ENCODE data around the gene CCDC171.

The CCDC171 gene

GRCh38 chr9:15738011-15738410, 185.2 kb downstream of the CCDC171 start:
- Histone ChIP-seq H3K36me3 (replicated peaks; ENCODE audit: low read depth, low read length) (no peaks in the 10 kb centered on the region), H3K9ac (ENCODE audit: low read length) (no peak overlapping the region), H3K4me3 (ENCODE audit: low read length) (no peak overlapping the region), H3K4me2 (ENCODE audit: low read length) (no peak overlapping the region), H4K20me1 (ENCODE audit: insufficient read depth, low read length) (no peaks in the 10 kb centered on the region), H3K9me3 (ENCODE audit: insufficient read depth, low read length) (no peaks in the 10 kb centered on the region), H3K4me1 (ENCODE audit: low read length) (no peaks in the 10 kb centered on the region), H2AFZ (ENCODE audit: low read depth, low read length) (no peak overlapping the region), H3K27me3 (ENCODE audit: low read depth, low read length) (no peaks in the 10 kb centered on the region), H3K27ac (ENCODE audit: low read length) (no peak overlapping the region), H3K79me2 (ENCODE audit: low read length) (no peaks in the 10 kb centered on the region)
- TF ChIP-seq EZH2phosphoT487 (IDR thresholded peaks at IDR 0.05; ENCODE audit: low read depth) (no peak), CTCF (IDR thresholded peaks at IDR 0.05; ENCODE audit: low read depth, low read length) (no peak)

- Histone ChIP-seq H3K4me2 (ENCODE audit: low read length) (no peak overlapping the region), H3K79me2 (ENCODE audit: low read length) (no peaks in the 10 kb centered on the region), H4K20me1 (ENCODE audit: insufficient read depth, low read length) (no peaks in the 10 kb centered on the region), H3K27ac (ENCODE audit: low read length) (no peak overlapping the region), H3K4me1 (ENCODE audit: low read length) (no peaks in the 10 kb centered on the region), H3K36me3 (replicated peaks; ENCODE audit: low read depth, low read length) (no peaks in the 10 kb centered on the region), H3K27me3 (ENCODE audit: low read depth, low read length) (no peaks in the 10 kb centered on the region), H3K9ac (ENCODE audit: low read length) (no peak overlapping the region), H3K4me3 (ENCODE audit: low read length) (no peak overlapping the region), H2AFZ (ENCODE audit: low read depth, low read length) (no peak overlapping the region), H3K9me3 (ENCODE audit: insufficient read depth, low read length) (no peaks in the 10 kb centered on the region)
- TF ChIP-seq EZH2phosphoT487 (IDR thresholded peaks at IDR 0.05; ENCODE audit: low read depth) (no peak), CTCF (IDR thresholded peaks at IDR 0.05; ENCODE audit: low read depth, low read length) (no peak)
Observed at GRCh38 chr9:15741015-15741414, 188.2 kb downstream of the CCDC171 start.

- Histone ChIP-seq H3K4me1 (ENCODE audit: low read length) (no peaks in the 10 kb centered on the region), H3K27me3 (ENCODE audit: low read depth, low read length) (no peaks in the 10 kb centered on the region), H3K4me3 (ENCODE audit: low read length) (no peak overlapping the region), H2AFZ (ENCODE audit: low read depth, low read length) (no peak overlapping the region), H3K36me3 (replicated peaks; ENCODE audit: low read depth, low read length) (no peaks in the 10 kb centered on the region), H3K27ac (ENCODE audit: low read length) (no peak overlapping the region), H3K4me2 (ENCODE audit: low read length) (no peak overlapping the region), H4K20me1 (ENCODE audit: insufficient read depth, low read length) (no peaks in the 10 kb centered on the region), H3K9ac (ENCODE audit: low read length) (no peak overlapping the region), H3K79me2 (ENCODE audit: low read length) (no peaks in the 10 kb centered on the region), H3K9me3 (ENCODE audit: insufficient read depth, low read length) (no peaks in the 10 kb centered on the region)
- TF ChIP-seq EZH2phosphoT487 (IDR thresholded peaks at IDR 0.05; ENCODE audit: low read depth) (no peak), CTCF (IDR thresholded peaks at IDR 0.05; ENCODE audit: low read depth, low read length) (no peak)
Observed at GRCh38 chr9:15743512-15743911, 190.7 kb downstream of the CCDC171 start.

- Histone ChIP-seq H3K4me2 (ENCODE audit: low read length) (no peak overlapping the region), H3K4me1 (ENCODE audit: low read length) (no peaks in the 10 kb centered on the region), H3K79me2 (ENCODE audit: low read length) (no peaks in the 10 kb centered on the region), H3K36me3 (replicated peaks; ENCODE audit: low read depth, low read length) (no peaks in the 10 kb centered on the region), H3K27me3 (ENCODE audit: low read depth, low read length) (no peaks in the 10 kb centered on the region), H4K20me1 (ENCODE audit: insufficient read depth, low read length) (no peaks in the 10 kb centered on the region), H3K9me3 (ENCODE audit: insufficient read depth, low read length) (no peaks in the 10 kb centered on the region), H3K27ac (ENCODE audit: low read length) (no peak overlapping the region), H3K4me3 (ENCODE audit: low read length) (no peak overlapping the region), H3K9ac (ENCODE audit: low read length) (no peak overlapping the region), H2AFZ (ENCODE audit: low read depth, low read length) (no peak overlapping the region)
- TF ChIP-seq EZH2phosphoT487 (IDR thresholded peaks at IDR 0.05; ENCODE audit: low read depth) (no peak), CTCF (IDR thresholded peaks at IDR 0.05; ENCODE audit: low read depth, low read length) (no peak)
Observed at GRCh38 chr9:15744196-15744595, 191.4 kb downstream of the CCDC171 start.
